Adrenal gland (tissue), 12 donors: Measurements from ENCODE around the gene STAT5B. TPM values are rescaled to one million over a fixed set of nuclear protein-coding genes. Genes with fewer than 3 reads are reported as not detected.

ENCODE experiments used
- DNase-seq, 7 donors: peaks; one replicate each; pipeline ENCODE4 v3.0.0-alpha.2; 2019 to 2020
- H3K27ac ChIP-seq, 5 donors: fragments of 200-600 bp; sonication (generic) in 4 of 5; 1 replicate in 3 of 5; 2 replicates in 2 of 5; pipeline versions ENCODE4 v1.5.1 to v1.8.0; 2016 to 2020; ENCODE audit warnings: mild to moderate bottlenecking in 1 of 5
- H3K27me3 ChIP-seq: fragments of 200-600 bp; 2 replicates; pipeline ENCODE4 v1.8.0; 2021
- H3K36me3 ChIP-seq, 2 donors: fragments of 200-600 bp; replicated peaks in 1 of 2; 1 replicate in 1 of 2; 2 replicates in 1 of 2; pipeline versions ENCODE4 v1.5.1 to v1.8.0; 2018 to 2022
- H3K4me1 ChIP-seq, 2 donors: fragments of 200-600 bp; replicated peaks in 1 of 2; 1 replicate in 1 of 2; 2 replicates in 1 of 2; pipeline versions ENCODE4 v1.5.1 to v1.8.0; 2018 to 2021
- H3K4me3 ChIP-seq, 4 donors: fragments of 200-600 bp; sonication (generic) in 3 of 4; one replicate each; pipeline ENCODE4 v1.5.1; 2016 to 2018
- H3K9me3 ChIP-seq, 3 donors: fragments of 200-600 bp; sonication (generic) in 1 of 3; replicated peaks in 1 of 3; 1 replicate in 2 of 3; 2 replicates in 1 of 3; pipeline versions ENCODE4 v1.5.1 to v1.8.0; 2016 to 2021
- CTCF ChIP-seq, 6 experiments: fragments of 450-650 bp in 4 of 6; fragments of 200-600 bp in 2 of 6; sonication (generic) in 1 of 6; IDR thresholded peaks; 1 replicate in 5 of 6; 2 replicates in 1 of 6; pipeline versions ENCODE4 v1.5.1 to v1.8.0; 2016 to 2021; ENCODE audit warnings: antibody characterized with exemption in 6 of 6, mild to moderate bottlenecking in 2 of 6, moderate library complexity in 1 of 6
- POLR2A ChIP-seq, 2 donors: fragments of 450-650 bp; IDR thresholded peaks; one replicate each; pipeline ENCODE4 v1.6.1; 2017; ENCODE audit warnings: antibody characterized with exemption in 2 of 2, mild to moderate bottlenecking in 2 of 2, moderate library complexity in 1 of 2
- WGBS, 4 donors: extraction: QIAGEN DNeasy Blood & Tissue Kit in 2 of 4; methylation state at CpG; one replicate each; pipeline versions ENCODE4 v1.1.5 to v1.1.7; 2013 to 2017; 5-methylcytosine and 5-hydroxymethylcytosine counted together
- intact Hi-C, 2 donors: fragments of 100-400 bp; cut with DNase I; formaldehyde crosslinking; loops; one replicate each; pipeline versions ENCODE4 v1.14.1 to v1.15.0; 2022 to 2023
- polyA plus RNA-seq, 3 donors: library from polyadenylated mRNA; stranded (reverse); fragments of 200-250 nt in 2 of 3; fragments of 350-450 nt in 1 of 3; fragmentation: Illumina TruSeq in 1 of 3; extraction: RNeasy Lipid Tissue Mini Kit (QIAGEN cat#74804) in 1 of 3; gene quantifications; one replicate each; pipeline ENCODE4 v1.2.3, GENCODE V29; 2013 to 2014
- total RNA-seq, 9 donors: library from RNA; depleted of rRNA in 4 of 9; stranded (reverse); fragments of >200 nt in 4 of 9; fragments of 120-200 nt in 1 of 9; fragmentation: NEBNext Ultra II Directional in 1 of 9; extraction: Animal tissue kit (Norgen Biotek cat#: 25700) in 1 of 9; gene quantifications; one replicate each; pipeline versions ENCODE4 v1.1.0 to v1.2.4, GENCODE V29; 2013 to 2023
- donor health status: healthy with polysubstance abuse.
- donor health status: Bipolar disorder and iron deficiency.
- donor health status: DM: yes; HTN: yes; CAD: no.
- donor health status: DM: no; HTN: no; CAD: no.
- donor health status: DM: no; HTN: no; CAD: no.
- donor health status: DM: yes; HTN: yes; CAD: no.

The STAT5B gene
- total and polyA plus RNA-seq, 12 donors: 30.3 to 128 (median 101) TPM

DNA sequence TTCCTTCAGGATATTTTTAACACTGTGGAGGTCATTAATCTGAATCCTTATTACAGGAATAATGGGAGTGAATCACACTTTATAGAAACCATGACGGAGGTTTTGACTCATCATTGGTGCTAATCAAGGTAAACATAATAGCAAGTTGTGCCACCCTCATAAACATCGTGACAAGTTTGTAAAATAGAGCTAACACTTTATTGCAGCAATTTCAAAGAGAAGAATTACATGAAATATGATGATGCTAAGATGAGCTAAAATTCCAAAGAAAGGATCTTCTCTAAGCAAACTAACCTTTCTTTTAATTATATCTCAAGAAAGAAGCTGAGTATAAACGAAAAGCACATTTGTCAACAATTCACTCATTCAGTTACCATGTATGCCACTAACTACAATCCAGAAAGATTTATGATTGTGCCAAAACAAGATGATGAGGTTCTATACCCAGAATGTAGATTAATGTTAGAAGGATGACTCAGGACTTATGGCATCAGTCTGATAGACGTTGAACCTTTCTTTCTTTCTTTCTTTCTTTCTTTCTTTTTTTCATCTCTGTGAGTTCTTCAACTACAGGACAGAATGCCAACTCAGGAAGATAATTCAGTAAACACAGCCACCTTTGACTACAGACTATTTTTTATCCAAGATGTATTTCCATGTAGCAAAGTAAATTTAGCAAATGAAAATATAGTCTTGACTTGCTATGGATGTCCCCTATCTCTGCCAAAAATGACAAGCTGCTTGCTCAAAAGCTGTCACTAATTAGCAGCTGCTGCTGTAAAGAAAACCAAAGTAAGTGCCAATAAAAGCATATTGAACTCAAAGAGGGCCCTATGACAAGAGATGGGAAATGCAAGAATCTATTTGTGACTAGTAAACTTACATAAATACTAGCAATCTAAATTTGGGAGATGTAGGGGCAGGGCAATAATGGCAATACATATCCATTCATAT, 23.3 kb downstream of the STAT5B start:
- Histone ChIP-seq H3K9me3 (no peaks in the 10 kb centered on the region), H3K4me3 (no peak overlapping the region), H3K27ac (peak overlapping the region; percentile 8 to 78 (median 63)), H3K36me3 (no peaks in the 10 kb centered on the region), H3K4me1 (peaks cover 32 to 79% of the 10 kb centered on the region in 2 donors), H3K27me3 (no peaks in the 10 kb centered on the region)
- TF ChIP-seq CTCF (IDR thresholded peaks at IDR 0.05): no peak
- no peak for TF ChIP-seq POLR2A (IDR thresholded peaks at IDR 0.05)
- WGBS, 4 donors: 29 to 38% (median 33%) methylated on average over 4 of the region's 4 CpGs
- intact Hi-C loops: no loop called here
- DNase-seq: no peak

- no peaks in the 10 kb centered on the region for H3K9me3 ChIP-seq
- no peaks in the 10 kb centered on the region for H3K27me3 ChIP-seq
- H3K4me3 ChIP-seq: no peak overlapping the region
- peak overlapping the region in 1 of 5 donors; percentile 78 for H3K27ac ChIP-seq
- peaks cover 44 to 97% of the 10 kb centered on the region in 2 donors for H3K4me1 ChIP-seq
- TF ChIP-seq POLR2A (IDR thresholded peaks at IDR 0.05) (no peak), CTCF (IDR thresholded peaks at IDR 0.05) (peak in 4 of 6 experiments; percentile 21 to 40 (median 30))
- DNase-seq: no peak
- H3K36me3 ChIP-seq: no peaks in the 10 kb centered on the region
- WGBS, 4 donors: 50 to 73% (median 60%) methylated on average over 2 of the region's 2 CpGs
- intact Hi-C loops: no loop called here
Observed at GRCh38 chr17:42251115-42251514, 25.1 kb downstream of the STAT5B start.

GRCh38 chr17:42249681-42250446, 26.3 kb downstream of the STAT5B start:
- no peaks in the 10 kb centered on the region for H3K27me3 ChIP-seq
- no peak for DNase-seq
- no peak overlapping the region for H3K4me3 ChIP-seq
- intact Hi-C loops: no loop called here
- no peaks in the 10 kb centered on the region for H3K36me3 ChIP-seq
- H3K27ac ChIP-seq: peak overlapping the region in 4 of 5 donors; percentile 56 to 95 (median 89)
- H3K4me1 ChIP-seq: peaks cover 38 to 92% of the 10 kb centered on the region in 2 donors
- no peak for TF ChIP-seq POLR2A (IDR thresholded peaks at IDR 0.05)
- no peak for TF ChIP-seq CTCF (IDR thresholded peaks at IDR 0.05)
- WGBS, 4 donors: 82 to 91% (median 86%) methylated on average over 14 of the region's 14 CpGs
- no peaks in the 10 kb centered on the region for H3K9me3 ChIP-seq
